Neural cell (in vitro differentiated cells): Measurements from ENCODE around the gene SYNPO2. TPM values are rescaled to one million over a fixed set of nuclear protein-coding genes. Genes with fewer than 3 reads are reported as not detected.

Experiments
- H2AFZ ChIP-seq: fragments of 200-600, 300-800 bp; sonication (generic), shearing (Covaris generic); 2 replicates; pipeline ENCODE4 v1.6.0; 2014; ENCODE audit warnings: low read depth, mild to moderate bottlenecking, antibody characterized with exemption, low read length, moderate library complexity
- H3F3A ChIP-seq: fragments of 200-600 bp; shearing (Covaris generic); 2 replicates; pipeline ENCODE4 v1.6.1; 2016; ENCODE audit warnings: mild to moderate bottlenecking, moderate library complexity, mixed read lengths, antibody characterized with exemption, low read length; ENCODE audit not compliant: insufficient read depth, poor library complexity, severe bottlenecking
- H3K27ac ChIP-seq: fragments of 200-600, 300-800 bp; sonication (generic), shearing (Covaris generic); 2 replicates; pipeline ENCODE4 v1.5.1; 2014; ENCODE audit warnings: mild to moderate bottlenecking, low read length, moderate library complexity
- H3K27me3 ChIP-seq: fragments of 300-800, 200-600 bp; sonication (generic), shearing (Covaris generic); 2 replicates; pipeline ENCODE4 v1.6.0; 2014; ENCODE audit warnings: mild to moderate bottlenecking, low read depth, low read length, moderate library complexity; ENCODE audit not compliant: insufficient read depth
- H3K36me3 ChIP-seq: fragments of 300-800, 200-600 bp; sonication (generic), shearing (Covaris generic); 2 replicates; pipeline ENCODE4 v1.5.1; 2014; ENCODE audit warnings: mild to moderate bottlenecking, antibody characterized with exemption, low read length, moderate library complexity; ENCODE audit not compliant: insufficient read depth
- H3K4me2 ChIP-seq: fragments of 300-800, 200-600 bp; sonication (generic), shearing (Covaris generic); 2 replicates; pipeline ENCODE4 v1.6.0; 2014; ENCODE audit warnings: mild to moderate bottlenecking, low read length
- H3K4me3 ChIP-seq: fragments of 300-800, 200-600 bp; sonication (generic), shearing (Covaris generic); 2 replicates; pipeline ENCODE4 v1.5.1; 2014; ENCODE audit warnings: mild to moderate bottlenecking, low read length, moderate library complexity
- H3K79me2 ChIP-seq: fragments of 200-600 bp; shearing (Covaris generic); replicated peaks from 2 replicates; pipeline ENCODE4 v1.6.0; 2014; ENCODE audit warnings: mild to moderate bottlenecking, low read length, moderate library complexity; ENCODE audit not compliant: insufficient read depth
- H3K9ac ChIP-seq: fragments of 300-800, 200-600 bp; sonication (generic), shearing (Covaris generic); 2 replicates; pipeline ENCODE4 v1.6.1; 2016; ENCODE audit warnings: mild to moderate bottlenecking, low read length, mixed read lengths
- H3K9me2 ChIP-seq: fragments of 200-600 bp; shearing (Covaris generic); 2 replicates; pipeline ENCODE4 v1.6.1; 2016; ENCODE audit warnings: mild to moderate bottlenecking, low read length, mixed read lengths; ENCODE audit not compliant: insufficient read depth
- H3K9me3 ChIP-seq: fragments of 200-600, 300-800 bp; sonication (generic), shearing (Covaris generic); 2 replicates; pipeline ENCODE4 v1.6.1; 2016; ENCODE audit warnings: mild to moderate bottlenecking, mixed run types, low read length, moderate library complexity, mixed read lengths
- H4K20me1 ChIP-seq: fragments of 200-600 bp; shearing (Covaris generic); 2 replicates; pipeline ENCODE4 v1.6.1; 2016; ENCODE audit warnings: mild to moderate bottlenecking, mixed run types; ENCODE audit not compliant: insufficient read depth
- CTCF ChIP-seq: fragments of 450-650 bp; IDR thresholded peaks from 2 replicates; pipeline ENCODE4 v1.5.1; 2014; ENCODE audit warnings: antibody characterized with exemption, mild to moderate bottlenecking, moderate library complexity; ENCODE audit not compliant: poor library complexity, severe bottlenecking
- EP300 ChIP-seq: fragments of 450-650 bp; conservative IDR thresholded peaks from 2 replicates; pipeline ENCODE4 v1.6.1; 2014; ENCODE audit warnings: antibody characterized with exemption, mild to moderate bottlenecking, moderate library complexity; ENCODE audit not compliant: poor library complexity, severe bottlenecking
- EZH2 ChIP-seq: fragments of 200-600, 300-800 bp; shearing (Covaris generic), sonication (generic); IDR thresholded peaks from 2 replicates; pipeline ENCODE4 v1.6.1; 2014; ENCODE audit warnings: antibody characterized with exemption, low read length, borderline replicate concordance, mild to moderate bottlenecking; ENCODE audit not compliant: insufficient read depth, poor library complexity, severe bottlenecking
- MXI1 ChIP-seq: fragments of 450-650 bp; conservative IDR thresholded peaks from 2 replicates; pipeline ENCODE4 v1.6.1; 2014; ENCODE audit warnings: antibody characterized with exemption, mild to moderate bottlenecking; ENCODE audit not compliant: poor library complexity, severe bottlenecking
- POLR2AphosphoS5 ChIP-seq: IDR thresholded peaks from 2 replicates; pipeline ENCODE4 v1.6.1; 2012
- RAD21 ChIP-seq: fragments of 450-650 bp; conservative IDR thresholded peaks from 2 replicates; pipeline ENCODE4 v1.6.1; 2014; ENCODE audit warnings: antibody characterized with exemption, mild to moderate bottlenecking, moderate library complexity
- REST ChIP-seq: IDR thresholded peaks from 2 replicates; pipeline ENCODE4 v1.6.1; 2012; ENCODE audit warnings: borderline replicate concordance
- SMC3 ChIP-seq: fragments of 450-650 bp; conservative IDR thresholded peaks from 2 replicates; pipeline ENCODE4 v1.6.1; 2014; ENCODE audit warnings: antibody characterized with exemption, mild to moderate bottlenecking, moderate library complexity; ENCODE audit not compliant: poor library complexity
- TAF1 ChIP-seq: IDR thresholded peaks from 2 replicates; pipeline ENCODE4 v1.6.1; 2012; ENCODE audit warnings: low read depth
- polyA plus RNA-seq: library from polyadenylated mRNA; depleted of rRNA; stranded (reverse); fragments of >200 nt; gene quantifications from 2 replicates; pipeline ENCODE4 v1.2.3, GENCODE V29; 2014

The SYNPO2 gene
- polyA plus RNA-seq, 1 donor from 2014 or later: 0.14 TPM

- Histone ChIP-seq H3K4me3 (no peak overlapping the region), H3K27me3 (no peaks in the 10 kb centered on the region), H3F3A (no peaks in the 10 kb centered on the region), H3K9me2 (no peaks in the 10 kb centered on the region), H3K9ac (no peak overlapping the region), H3K9me3 (no peaks in the 10 kb centered on the region), H3K36me3 (no peaks in the 10 kb centered on the region), H3K27ac (no peak overlapping the region), H4K20me1 (no peaks in the 10 kb centered on the region), H3K79me2 (no peaks in the 10 kb centered on the region), H3K4me2 (no peak overlapping the region), H2AFZ (no peak overlapping the region)
- TF ChIP-seq MXI1: no peak
- TF ChIP-seq RAD21: no peak
- no peak for TF ChIP-seq EZH2
- TF ChIP-seq POLR2AphosphoS5: no peak
- TF ChIP-seq REST: no peak
- TF ChIP-seq SMC3: no peak
- no peak for TF ChIP-seq TAF1
Measured at GRCh38 chr4:118953276-118953675, 64.6 kb downstream of the SYNPO2 start.

GRCh38 chr4:118954246-118954645 is 65.6 kb downstream of the SYNPO2 start:
- no peaks in the 10 kb centered on the region for H4K20me1 ChIP-seq
- H3K9me2 ChIP-seq: no peaks in the 10 kb centered on the region
- H3K4me2 ChIP-seq: no peak overlapping the region
- no peaks in the 10 kb centered on the region for H3K9me3 ChIP-seq
- no peaks in the 10 kb centered on the region for H3K79me2 ChIP-seq
- no peaks in the 10 kb centered on the region for H3K27me3 ChIP-seq
- H3K9ac ChIP-seq: no peak overlapping the region
- H3F3A ChIP-seq: no peaks in the 10 kb centered on the region
- H3K36me3 ChIP-seq: no peaks in the 10 kb centered on the region
- H3K4me3 ChIP-seq: no peak overlapping the region
- no peak overlapping the region for H2AFZ ChIP-seq
- H3K27ac ChIP-seq: no peak overlapping the region
- TF ChIP-seq MXI1 (no peak), REST (no peak), SMC3 (no peak), POLR2AphosphoS5 (no peak), CTCF (no peak), RAD21 (no peak), TAF1 (no peak), EP300 (no peak), EZH2 (no peak)
